Uterus (tissue), 2 donors: Measurements from ENCODE around the gene PTPRN2.

Source experiments
- POLR2A ChIP-seq, 2 donors: fragments of 450-650 bp; IDR thresholded peaks; one replicate each; pipeline ENCODE4 v1.6.1; 2016; ENCODE audit warnings: antibody characterized with exemption in 2 of 2, mild to moderate bottlenecking in 1 of 2, moderate library complexity in 1 of 2
- TF ChIP-seq, protein P1 (sequence below), 4 experiments: fragments of 200-600 bp in 2 of 4; fragments of 450-650 bp in 2 of 4; sonication (generic) in 2 of 4; IDR thresholded peaks; one replicate each; pipeline ENCODE4 v1.5.1; 2016 to 2019; ENCODE audit warnings: antibody characterized with exemption in 4 of 4, mild to moderate bottlenecking in 2 of 4, moderate library complexity in 1 of 4

DNA sequence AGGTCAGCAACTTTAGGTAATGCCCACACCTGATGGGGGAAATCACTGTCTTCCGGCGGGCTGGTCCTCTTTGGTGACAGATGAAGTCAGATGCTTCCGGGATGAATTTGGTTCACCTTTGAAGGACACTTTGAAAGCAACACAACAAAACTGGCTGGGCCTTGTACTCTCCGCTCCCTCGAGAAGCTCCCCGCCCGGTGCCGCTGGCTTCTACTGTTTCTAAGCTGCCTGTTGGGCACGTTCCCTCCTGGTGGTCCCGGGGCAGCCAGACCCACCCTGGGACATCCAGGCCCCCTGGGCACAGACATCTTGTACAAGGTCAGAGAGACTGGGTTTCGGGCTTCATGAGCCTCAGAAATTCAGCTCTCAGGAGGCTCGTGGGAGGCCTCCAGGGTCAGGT is 798.5 kb downstream of the PTPRN2 start:
- TF ChIP-seq, protein P1, sequence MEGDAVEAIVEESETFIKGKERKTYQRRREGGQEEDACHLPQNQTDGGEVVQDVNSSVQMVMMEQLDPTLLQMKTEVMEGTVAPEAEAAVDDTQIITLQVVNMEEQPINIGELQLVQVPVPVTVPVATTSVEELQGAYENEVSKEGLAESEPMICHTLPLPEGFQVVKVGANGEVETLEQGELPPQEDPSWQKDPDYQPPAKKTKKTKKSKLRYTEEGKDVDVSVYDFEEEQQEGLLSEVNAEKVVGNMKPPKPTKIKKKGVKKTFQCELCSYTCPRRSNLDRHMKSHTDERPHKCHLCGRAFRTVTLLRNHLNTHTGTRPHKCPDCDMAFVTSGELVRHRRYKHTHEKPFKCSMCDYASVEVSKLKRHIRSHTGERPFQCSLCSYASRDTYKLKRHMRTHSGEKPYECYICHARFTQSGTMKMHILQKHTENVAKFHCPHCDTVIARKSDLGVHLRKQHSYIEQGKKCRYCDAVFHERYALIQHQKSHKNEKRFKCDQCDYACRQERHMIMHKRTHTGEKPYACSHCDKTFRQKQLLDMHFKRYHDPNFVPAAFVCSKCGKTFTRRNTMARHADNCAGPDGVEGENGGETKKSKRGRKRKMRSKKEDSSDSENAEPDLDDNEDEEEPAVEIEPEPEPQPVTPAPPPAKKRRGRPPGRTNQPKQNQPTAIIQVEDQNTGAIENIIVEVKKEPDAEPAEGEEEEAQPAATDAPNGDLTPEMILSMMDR (IDR thresholded peaks at IDR 0.05) = no peak
- no peak for TF ChIP-seq POLR2A (IDR thresholded peaks at IDR 0.05)
